Measurements from ENCODE around the gene RHO.
"Not testable (repeated sequence)": the region's sequence is repeated elsewhere in the genome, so short reads cannot be mapped to it uniquely, and the experiment has no call there.

DNA sequence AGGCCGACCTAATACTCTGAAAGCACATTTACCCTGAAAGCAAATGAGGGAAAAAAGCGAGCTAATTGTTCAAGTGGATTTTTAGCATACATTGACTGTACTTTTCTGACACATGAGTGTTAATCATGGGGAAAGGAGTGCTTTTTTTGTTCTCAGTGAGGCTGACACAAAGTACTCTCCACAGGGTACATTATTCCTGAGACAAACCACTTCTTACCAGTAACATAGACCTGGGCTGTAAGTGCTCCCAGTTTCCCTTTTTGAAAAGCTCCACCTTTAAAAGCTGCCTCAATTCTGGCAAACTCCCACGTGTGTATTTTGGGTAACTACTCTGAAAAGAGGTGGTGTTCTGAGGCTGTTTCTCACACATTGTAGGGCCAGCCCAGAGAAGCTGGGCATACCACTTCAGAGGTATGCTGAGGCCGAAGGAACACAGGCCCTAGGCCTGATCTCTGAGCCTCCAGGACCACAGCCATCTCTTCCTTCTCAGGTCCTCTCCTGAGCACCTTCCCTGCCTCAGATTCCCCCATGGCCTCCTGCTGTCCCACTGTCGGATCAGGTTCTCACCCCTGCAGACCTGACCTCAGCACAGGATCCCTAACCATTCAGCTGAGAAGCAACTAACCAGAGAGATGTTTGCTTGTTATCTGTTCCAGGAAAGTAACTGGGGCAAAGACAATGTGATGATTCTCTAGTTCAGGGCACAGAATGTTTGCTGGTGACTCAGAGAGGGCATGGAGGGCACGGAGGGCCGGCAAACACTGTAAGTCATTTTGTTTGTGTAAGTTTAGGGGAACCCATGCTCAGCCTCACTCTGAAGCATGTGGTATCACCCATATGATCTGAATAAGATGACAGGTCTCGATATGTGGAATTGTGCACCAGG is 29.6 kb upstream of the RHO start:
- TF ChIP-seq, protein P1, sequence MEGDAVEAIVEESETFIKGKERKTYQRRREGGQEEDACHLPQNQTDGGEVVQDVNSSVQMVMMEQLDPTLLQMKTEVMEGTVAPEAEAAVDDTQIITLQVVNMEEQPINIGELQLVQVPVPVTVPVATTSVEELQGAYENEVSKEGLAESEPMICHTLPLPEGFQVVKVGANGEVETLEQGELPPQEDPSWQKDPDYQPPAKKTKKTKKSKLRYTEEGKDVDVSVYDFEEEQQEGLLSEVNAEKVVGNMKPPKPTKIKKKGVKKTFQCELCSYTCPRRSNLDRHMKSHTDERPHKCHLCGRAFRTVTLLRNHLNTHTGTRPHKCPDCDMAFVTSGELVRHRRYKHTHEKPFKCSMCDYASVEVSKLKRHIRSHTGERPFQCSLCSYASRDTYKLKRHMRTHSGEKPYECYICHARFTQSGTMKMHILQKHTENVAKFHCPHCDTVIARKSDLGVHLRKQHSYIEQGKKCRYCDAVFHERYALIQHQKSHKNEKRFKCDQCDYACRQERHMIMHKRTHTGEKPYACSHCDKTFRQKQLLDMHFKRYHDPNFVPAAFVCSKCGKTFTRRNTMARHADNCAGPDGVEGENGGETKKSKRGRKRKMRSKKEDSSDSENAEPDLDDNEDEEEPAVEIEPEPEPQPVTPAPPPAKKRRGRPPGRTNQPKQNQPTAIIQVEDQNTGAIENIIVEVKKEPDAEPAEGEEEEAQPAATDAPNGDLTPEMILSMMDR (IDR thresholded peaks at IDR 0.05): not testable (repeated sequence)
- TF ChIP-seq POLR2A, POLR2AphosphoS5 (IDR thresholded peaks at IDR 0.05): not testable (repeated sequence)

All from prostate gland (tissue), 2 donors.